ENCODE measurements around the gene MARCHF4. TPM values are rescaled to one million over a fixed set of nuclear protein-coding genes. Genes with fewer than 3 reads are reported as not detected.

Gene MARCHF4
- total RNA-seq, 1 experiment from 2014 or later: 1.9 TPM

GRCh38 chr2:216391401-216391800 is 19.1 kb upstream of the MARCHF4 start:
- no peak for TF ChIP-seq EZH2phosphoT487 (IDR thresholded peaks at IDR 0.05; ENCODE audit: borderline replicate concordance, low read length)
- no peak for TF ChIP-seq EZH2 (IDR thresholded peaks at IDR 0.05; ENCODE audit: low read length, unreplicated experiment)
- TF ChIP-seq CTCF (conservative IDR thresholded peaks at IDR 0.05; ENCODE audit: low read depth, low read length): no peak
- Histone ChIP-seq H3K9me2 (replicated peaks; ENCODE audit: low read length) (no peaks in the 10 kb centered on the region), H4K20me1 (ENCODE audit: low read length) (no peaks in the 10 kb centered on the region), H3K36me3 (ENCODE audit: low read depth, low read length) (no peaks in the 10 kb centered on the region), H3K9me3 (ENCODE audit: low read length) (no peaks in the 10 kb centered on the region), H3F3A (ENCODE audit: low read length, unreplicated experiment) (no peaks in the 10 kb centered on the region), H3K9ac (ENCODE audit: low read length) (no peak overlapping the region), H3K27me3 (ENCODE audit: low read length) (no peaks in the 10 kb centered on the region), H3K4me2 (ENCODE audit: low read length) (no peak overlapping the region), H3K27ac (ENCODE audit: low read length) (no peak overlapping the region), H3K79me2 (ENCODE audit: low read length) (no peaks in the 10 kb centered on the region), H3K4me1 (ENCODE audit: insufficient read depth, low read length) (no peaks in the 10 kb centered on the region), H2AFZ (ENCODE audit: low read length) (no peak overlapping the region), H3K4me3 (ENCODE audit: low read length) (no peak overlapping the region)
- BruUV-seq (replicated peaks): no TSS peak
- POLR2A ChIA-PET (ENCODE audit: unreplicated experiment): no interaction called here
- CTCF ChIA-PET: no interaction called here
- ATAC-seq: peak; percentile 46; the same call in 1 of the 2 replicates
- intact Hi-C loops (cut with micrococcal nuclease): no loop called here
- DNase-seq: peak; percentile 32

- no peaks in the 10 kb centered on the region for H3K79me2 ChIP-seq (ENCODE audit: low read length)
- POLR2A ChIA-PET (ENCODE audit: unreplicated experiment): no interaction called here
- no peak overlapping the region for H2AFZ ChIP-seq (ENCODE audit: low read length)
- H3K36me3 ChIP-seq (ENCODE audit: low read depth, low read length): no peaks in the 10 kb centered on the region
- no peak overlapping the region for H3K9ac ChIP-seq (ENCODE audit: low read length)
- no peak for DNase-seq
- H4K20me1 ChIP-seq (ENCODE audit: low read length): no peaks in the 10 kb centered on the region
- no peaks in the 10 kb centered on the region for H3K9me3 ChIP-seq (ENCODE audit: low read length)
- no TSS peak for BruUV-seq (replicated peaks)
- ATAC-seq: no peak
- intact Hi-C loops (cut with micrococcal nuclease): no loop called here
- H3K9me2 ChIP-seq (replicated peaks; ENCODE audit: low read length): no peaks in the 10 kb centered on the region
- H3K27me3 ChIP-seq (ENCODE audit: low read length): no peaks in the 10 kb centered on the region
- no peaks in the 10 kb centered on the region for H3K4me1 ChIP-seq (ENCODE audit: insufficient read depth, low read length)
- CTCF ChIA-PET: no interaction called here
- H3K4me3 ChIP-seq (ENCODE audit: low read length): no peak overlapping the region
- no peaks in the 10 kb centered on the region for H3F3A ChIP-seq (ENCODE audit: low read length, unreplicated experiment)
- no peak overlapping the region for H3K27ac ChIP-seq (ENCODE audit: low read length)
- no peak overlapping the region for H3K4me2 ChIP-seq (ENCODE audit: low read length)
- TF ChIP-seq EZH2phosphoT487 (IDR thresholded peaks at IDR 0.05; ENCODE audit: borderline replicate concordance, low read length) (no peak), CTCF (conservative IDR thresholded peaks at IDR 0.05; ENCODE audit: low read depth, low read length) (no peak), EZH2 (IDR thresholded peaks at IDR 0.05; ENCODE audit: low read length, unreplicated experiment) (no peak)
Measured at GRCh38 chr2:216389570-216389969, 17.3 kb upstream of the MARCHF4 start.

GRCh38 chr2:216388046-216388884 is 16.0 kb upstream of the MARCHF4 start:
- DNase-seq: no peak
- BruUV-seq (replicated peaks): no TSS peak
- no peak overlapping the region for H2AFZ ChIP-seq (ENCODE audit: low read length)
- ATAC-seq: peak; percentile 20; the same call in 1 of the 2 replicates
- no peak overlapping the region for H3K4me3 ChIP-seq (ENCODE audit: low read length)
- no peak overlapping the region for H3K9ac ChIP-seq (ENCODE audit: low read length)
- H3K9me2 ChIP-seq (replicated peaks; ENCODE audit: low read length): no peaks in the 10 kb centered on the region
- H3K4me1 ChIP-seq (ENCODE audit: insufficient read depth, low read length): no peaks in the 10 kb centered on the region
- no peak overlapping the region for H3K27ac ChIP-seq (ENCODE audit: low read length)
- H3K36me3 ChIP-seq (ENCODE audit: low read depth, low read length): no peaks in the 10 kb centered on the region
- H3K4me2 ChIP-seq (ENCODE audit: low read length): no peak overlapping the region
- no peaks in the 10 kb centered on the region for H3F3A ChIP-seq (ENCODE audit: low read length, unreplicated experiment)
- POLR2A ChIA-PET (ENCODE audit: unreplicated experiment): no interaction called here
- H4K20me1 ChIP-seq (ENCODE audit: low read length): no peaks in the 10 kb centered on the region
- TF ChIP-seq EZH2phosphoT487 (IDR thresholded peaks at IDR 0.05; ENCODE audit: borderline replicate concordance, low read length) (no peak), CTCF (conservative IDR thresholded peaks at IDR 0.05; ENCODE audit: low read depth, low read length) (no peak), EZH2 (IDR thresholded peaks at IDR 0.05; ENCODE audit: low read length, unreplicated experiment) (no peak)
- CTCF ChIA-PET: no interaction called here
- intact Hi-C loops (cut with micrococcal nuclease): no loop called here
- no peaks in the 10 kb centered on the region for H3K9me3 ChIP-seq (ENCODE audit: low read length)
- no peaks in the 10 kb centered on the region for H3K27me3 ChIP-seq (ENCODE audit: low read length)
- no peaks in the 10 kb centered on the region for H3K79me2 ChIP-seq (ENCODE audit: low read length)

Data from PC-3 (cell line).